Endothelial cell of umbilical vein (primary cell): Measurements from ENCODE around the gene SAYSD1.

ENCODE experiments used
- CTCF ChIP-seq, 2 donors: IDR thresholded peaks; 1 replicate in 1 of 2; 2 replicates in 1 of 2; pipeline ENCODE4 v1.5.1; 2011; ENCODE audit warnings: low read length in 2 of 2, mild to moderate bottlenecking in 2 of 2, moderate library complexity in 2 of 2, control low read depth in 1 of 2, inconsistent platforms in 1 of 2, low read depth in 1 of 2; ENCODE audit not compliant: insufficient read depth in 1 of 2; ENCODE audit errors: extremely low read depth in 1 of 2
- EZH2 ChIP-seq: IDR thresholded peaks from 2 replicates; pipeline ENCODE4 v1.6.1; 2012; ENCODE audit warnings: borderline replicate concordance, low read depth, mild to moderate bottlenecking, moderate library complexity, low read length, inconsistent platforms; ENCODE audit not compliant: severe bottlenecking
- FOS ChIP-seq: IDR thresholded peaks from 2 replicates; pipeline ENCODE4 v1.6.1; 2011; ENCODE audit warnings: mild to moderate bottlenecking, low read length, moderate library complexity, borderline replicate concordance; ENCODE audit not compliant: insufficient read depth
- GATA2 ChIP-seq: IDR thresholded peaks from 2 replicates; pipeline ENCODE4 v1.7.0; 2011; ENCODE audit warnings: low read depth, mild to moderate bottlenecking, moderate library complexity, mixed read lengths, low read length; ENCODE audit not compliant: insufficient read length, insufficient read depth
- POLR2A ChIP-seq: IDR thresholded peaks from 2 replicates; pipeline ENCODE4 v1.6.1; 2012; ENCODE audit warnings: low read depth, mild to moderate bottlenecking, control low read depth, low read length
- POLR2AphosphoS5 ChIP-seq: IDR thresholded peaks from 2 replicates; pipeline ENCODE4 v1.6.1; 2012; ENCODE audit warnings: low read depth, mild to moderate bottlenecking, control low read depth, low read length, moderate library complexity; ENCODE audit not compliant: insufficient read depth
- TF ChIP-seq, protein P1 (sequence below): IDR thresholded peaks from 2 replicates; pipeline ENCODE4 v1.6.1; 2011; ENCODE audit not compliant: insufficient read depth, insufficient read length

DNA sequence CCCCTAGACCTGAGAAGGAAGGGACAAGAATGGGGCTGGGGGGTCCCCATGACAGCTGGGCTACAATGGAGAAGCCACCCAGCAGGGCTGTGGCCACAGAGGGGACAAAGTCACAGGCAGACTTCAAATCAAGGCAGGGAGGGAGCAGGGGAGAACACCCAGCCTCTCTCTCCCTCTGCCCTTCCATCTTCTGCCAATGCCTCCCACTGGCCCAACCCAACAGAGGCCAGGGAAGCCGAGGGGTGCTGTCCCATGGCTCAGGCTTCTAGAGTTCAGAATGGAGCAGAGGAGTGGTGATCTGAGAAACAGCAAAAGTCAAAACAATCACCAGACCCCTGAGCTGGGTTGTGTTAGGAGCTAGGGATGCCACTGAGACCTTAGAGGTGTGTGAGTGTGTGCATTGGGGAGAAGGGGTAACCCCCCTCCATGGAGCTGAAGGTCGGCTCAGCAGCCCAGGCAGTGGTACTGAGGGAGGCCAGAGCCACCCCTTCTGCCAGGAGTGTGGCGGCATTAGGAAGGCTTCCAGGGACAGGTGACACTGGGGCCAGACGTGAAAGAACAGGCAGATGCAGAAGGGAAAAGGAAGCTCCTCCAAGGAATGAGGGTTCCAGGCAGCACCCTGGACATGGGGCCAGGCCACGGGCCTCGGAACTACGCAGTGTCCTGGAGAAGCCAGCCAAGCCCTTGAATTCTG lies 54.4 kb downstream of the SAYSD1 start:
- TF ChIP-seq CTCF (IDR thresholded peaks at IDR 0.05; ENCODE audit: extremely low read depth in 1 of 2, insufficient read depth in 1 of 2, low read depth in 1 of 2, low read length in 2 of 2) (no peak), POLR2A (no peak), POLR2AphosphoS5 (no peak), EZH2 (no peak), FOS (no peak), GATA2 (no peak)
- TF ChIP-seq, protein P1, sequence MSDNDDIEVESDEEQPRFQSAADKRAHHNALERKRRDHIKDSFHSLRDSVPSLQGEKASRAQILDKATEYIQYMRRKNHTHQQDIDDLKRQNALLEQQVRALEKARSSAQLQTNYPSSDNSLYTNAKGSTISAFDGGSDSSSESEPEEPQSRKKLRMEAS = no peak
